GM12878 (cell line): Measurements from ENCODE around the gene TRAPPC3.
"Not testable (repeated sequence)": the region's sequence is repeated elsewhere in the genome, so short reads cannot be mapped to it uniquely, and the experiment has no call there.

ENCODE experiments used
- POLR2A ChIP-seq: IDR thresholded peaks from 2 replicates; pipeline ENCODE4 v1.6.1; 2011; ENCODE audit warnings: low read depth, mild to moderate bottlenecking, low read length
- POLR2AphosphoS2 ChIP-seq: IDR thresholded peaks from 2 replicates; pipeline ENCODE4 v1.6.1; 2011; ENCODE audit warnings: low read depth, mild to moderate bottlenecking, low read length, improper control_type of control experiment, moderate library complexity
- SP1 ChIP-seq: IDR thresholded peaks from one replicate; pipeline ENCODE4 v1.6.1; 2011; ENCODE audit warnings: low read depth, low read length
- SUZ12 ChIP-seq: fragments of 200-600 bp; sonication (generic); IDR thresholded peaks from one replicate; pipeline ENCODE4 v1.6.1; 2018; ENCODE audit warnings: antibody characterized with exemption, mild to moderate bottlenecking; ENCODE audit not compliant: unreplicated experiment

DNA sequence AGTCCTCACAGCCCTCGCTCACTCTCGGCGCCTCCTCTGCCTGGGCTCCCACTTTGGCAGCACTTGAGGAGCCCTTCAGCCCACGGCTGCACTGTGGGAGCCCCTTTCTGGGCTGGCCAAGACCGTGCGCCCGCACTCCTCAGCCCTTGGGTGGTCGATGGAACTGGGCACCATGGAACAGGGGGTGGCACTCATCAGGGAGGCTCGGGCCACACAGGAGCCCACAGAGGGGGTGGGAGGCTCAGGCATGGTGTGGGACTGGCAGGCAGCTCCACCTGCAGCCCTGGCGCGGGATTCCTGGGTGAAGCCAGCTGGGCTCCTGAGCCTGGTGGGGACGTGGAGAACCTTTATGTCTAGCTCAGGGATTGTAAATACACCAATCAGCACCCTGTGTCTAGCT lies 47.5 kb upstream of the TRAPPC3 start:
- TF ChIP-seq SP1, SUZ12, POLR2AphosphoS2, POLR2A: not testable (repeated sequence)
